Kidney (tissue), 14 donors: ENCODE data around the gene ZDHHC7. TPM values are rescaled to one million over a fixed set of nuclear protein-coding genes. Genes with fewer than 3 reads are reported as not detected.
A peak's percentile ranks its signal among the peaks of the same experiment; 100 is the strongest.

Source experiments
- DNase-seq, 5 donors: peaks; one replicate each; pipeline ENCODE4 v3.0.0-alpha.2; 2013 to 2020
- FAIRE-seq: peaks from 2 replicates; lab custom pipeline; 2012; peaks lifted over from hg19 to GRCh38; lab: Jason Lieb, UNC
- H3K27ac ChIP-seq, 2 donors: one replicate each; pipeline ENCODE4 v1.7.0; 2013; ENCODE audit warnings: low read depth in 2 of 2, low read length in 2 of 2, inconsistent platforms in 1 of 2
- H3K27me3 ChIP-seq: one replicate; pipeline ENCODE4 v1.7.1; 2013; ENCODE audit warnings: low read length, inconsistent platforms; ENCODE audit not compliant: control insufficient read depth, insufficient read depth
- H3K36me3 ChIP-seq, 3 donors: one replicate each; pipeline versions ENCODE4 v1.7.0 to v1.7.1; 2013; ENCODE audit warnings: low read length in 3 of 3, control low read depth in 1 of 3, inconsistent platforms in 1 of 3; ENCODE audit not compliant: insufficient read depth in 3 of 3, control insufficient read depth in 2 of 3
- H3K4me1 ChIP-seq, 3 donors: one replicate each; pipeline versions ENCODE4 v1.7.0 to v1.7.1; 2013; ENCODE audit warnings: low read length in 3 of 3, inconsistent platforms in 1 of 3, low read depth in 1 of 3; ENCODE audit not compliant: control insufficient read depth in 2 of 3, insufficient read depth in 2 of 3
- H3K4me3 ChIP-seq, 3 donors: one replicate each; pipeline versions ENCODE4 v1.7.0 to v1.8.1; 2013; ENCODE audit warnings: low read length in 3 of 3, control low read depth in 1 of 3, inconsistent platforms in 1 of 3
- H3K9ac ChIP-seq, 3 donors: one replicate each; pipeline versions ENCODE4 v1.7.0 to v1.7.1; 2013; ENCODE audit warnings: low read length in 3 of 3, control low read depth in 1 of 3, inconsistent platforms in 1 of 3
- H3K9me3 ChIP-seq, 3 donors: one replicate each; pipeline versions ENCODE4 v1.7.0 to v1.7.1; 2013; ENCODE audit warnings: low read length in 3 of 3, control low read depth in 1 of 3, inconsistent platforms in 1 of 3; ENCODE audit not compliant: control insufficient read depth in 2 of 3, insufficient read depth in 1 of 3
- intact Hi-C: fragments of 100-400 bp; cut with DNase I; formaldehyde crosslinking; loops from one replicate; pipeline ENCODE4 v1.11.1; 2022
- polyA plus RNA-seq: library from polyadenylated mRNA; stranded (reverse); fragments of 350-450 nt; fragmentation: Illumina TruSeq; extraction: RNeasy Lipid Tissue Mini Kit (QIAGEN cat#74804); gene quantifications from one replicate; pipeline ENCODE4 v1.2.3, GENCODE V29; 2014; ENCODE audit warnings: low read depth, low replicate concordance; ENCODE audit not compliant: insufficient read depth
- total RNA-seq: library from RNA; stranded (reverse); fragmentation: NEBNext Ultra II Directional; extraction: Animal tissue kit (Norgen Biotek cat#: 25700); gene quantifications from one replicate; pipeline ENCODE4 v1.2.1, GENCODE V29; 2021
- TF ChIP-seq, protein P1 (sequence below): IDR thresholded peaks from 3 replicates; pipeline ENCODE4 v1.5.1; 2012; ENCODE audit warnings: mild to moderate bottlenecking, moderate library complexity, borderline replicate concordance; ENCODE audit not compliant: insufficient read depth; ENCODE audit errors: extremely low read depth
- donor health status: control.
- donor health status: control.
- donor health status: control.
- donor health status: control.
- donor health status: control.
- donor health status: DM: yes; HTN: yes; CAD: no.
- donor health status: Normal renal cell carcinoma (clear cell type).

Gene ZDHHC7
- total and polyA plus RNA-seq, 2 donors from 2014 or later = 23.4 to 54.4 TPM

DNA sequence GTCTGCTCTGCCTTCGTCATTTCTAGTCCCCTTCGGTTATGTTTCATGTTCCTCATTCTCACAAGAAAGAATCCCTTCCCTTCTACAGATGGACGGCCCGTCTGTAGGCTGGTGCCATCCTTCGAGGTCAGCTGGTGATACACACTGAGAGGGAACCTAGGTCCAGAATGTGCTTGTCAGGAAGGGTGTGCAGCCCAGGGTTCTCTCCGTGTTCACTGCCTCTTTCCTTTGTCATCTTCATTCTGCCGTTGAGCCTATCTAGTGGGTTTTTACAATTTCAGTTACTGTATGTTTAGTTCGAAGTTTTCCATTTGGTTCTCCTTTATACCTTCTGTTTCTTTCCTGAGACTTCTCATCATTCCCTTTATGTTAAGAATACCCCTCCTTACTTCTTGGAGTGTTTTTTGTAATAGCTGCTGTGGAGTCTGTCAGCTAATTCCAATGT is 35.2 kb upstream of the ZDHHC7 start:
- H3K4me3 ChIP-seq = no peak overlapping the region
- H3K9ac ChIP-seq = no peak overlapping the region
- FAIRE-seq (no peak), DNase-seq (peak in 1 of 5 donors; percentile 50)
- no peaks in the 10 kb centered on the region for H3K27me3 ChIP-seq
- H3K9me3 ChIP-seq = no peaks in the 10 kb centered on the region
- intact Hi-C loops = no loop called here
- H3K4me1 ChIP-seq = peaks cover 0 to 2% (median 0%) of the 10 kb centered on the region in 3 donors
- no peak overlapping the region for H3K27ac ChIP-seq
- no peaks in the 10 kb centered on the region for H3K36me3 ChIP-seq
- TF ChIP-seq, protein P1, sequence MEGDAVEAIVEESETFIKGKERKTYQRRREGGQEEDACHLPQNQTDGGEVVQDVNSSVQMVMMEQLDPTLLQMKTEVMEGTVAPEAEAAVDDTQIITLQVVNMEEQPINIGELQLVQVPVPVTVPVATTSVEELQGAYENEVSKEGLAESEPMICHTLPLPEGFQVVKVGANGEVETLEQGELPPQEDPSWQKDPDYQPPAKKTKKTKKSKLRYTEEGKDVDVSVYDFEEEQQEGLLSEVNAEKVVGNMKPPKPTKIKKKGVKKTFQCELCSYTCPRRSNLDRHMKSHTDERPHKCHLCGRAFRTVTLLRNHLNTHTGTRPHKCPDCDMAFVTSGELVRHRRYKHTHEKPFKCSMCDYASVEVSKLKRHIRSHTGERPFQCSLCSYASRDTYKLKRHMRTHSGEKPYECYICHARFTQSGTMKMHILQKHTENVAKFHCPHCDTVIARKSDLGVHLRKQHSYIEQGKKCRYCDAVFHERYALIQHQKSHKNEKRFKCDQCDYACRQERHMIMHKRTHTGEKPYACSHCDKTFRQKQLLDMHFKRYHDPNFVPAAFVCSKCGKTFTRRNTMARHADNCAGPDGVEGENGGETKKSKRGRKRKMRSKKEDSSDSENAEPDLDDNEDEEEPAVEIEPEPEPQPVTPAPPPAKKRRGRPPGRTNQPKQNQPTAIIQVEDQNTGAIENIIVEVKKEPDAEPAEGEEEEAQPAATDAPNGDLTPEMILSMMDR = no peak

DNA sequence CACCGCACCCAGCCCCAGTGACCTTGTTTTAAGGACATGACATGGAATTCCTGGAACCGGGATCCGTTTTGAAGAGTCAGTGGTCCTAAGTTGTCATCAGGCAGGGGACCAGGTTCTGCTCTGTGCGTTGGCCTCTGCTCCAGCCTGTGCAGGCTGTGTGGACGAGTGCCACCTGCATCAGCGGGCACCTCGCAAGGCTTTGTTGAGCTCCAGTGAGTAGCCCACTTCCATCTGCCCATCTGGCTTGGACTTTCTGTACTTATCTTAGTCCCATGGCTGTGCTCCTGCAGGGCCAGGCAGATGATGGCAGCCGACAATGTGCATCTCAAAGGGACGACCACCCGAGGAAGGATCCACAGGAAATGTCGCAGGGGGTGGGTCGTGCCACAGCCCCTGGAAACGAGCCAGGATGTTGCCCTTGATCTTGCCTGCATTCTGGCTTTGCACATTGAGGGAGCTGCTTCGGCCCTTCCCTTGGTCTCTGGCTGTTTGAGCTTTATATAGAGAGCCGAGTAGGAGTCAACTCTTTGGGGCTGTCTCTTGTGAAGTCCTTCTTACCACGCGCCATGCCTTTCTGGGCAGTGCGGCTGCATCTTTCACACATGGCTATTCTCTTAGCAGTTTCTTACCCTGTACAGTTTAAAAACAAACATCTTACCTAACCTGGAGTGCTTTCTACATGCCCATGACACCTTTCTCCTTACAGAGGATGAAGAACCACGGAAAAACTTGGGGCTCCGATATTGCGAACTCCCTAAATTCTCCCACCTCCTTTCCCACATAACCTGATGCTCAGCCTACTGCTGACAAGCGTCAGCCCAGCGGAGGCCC is 34.5 kb upstream of the ZDHHC7 start:
- TF ChIP-seq, protein P1 = no peak
- Histone ChIP-seq H3K4me3 (no peak overlapping the region), H3K9ac (no peak overlapping the region), H3K27ac (no peak overlapping the region), H3K27me3 (no peaks in the 10 kb centered on the region), H3K36me3 (no peaks in the 10 kb centered on the region), H3K4me1 (peaks cover 0 to 2% (median 0%) of the 10 kb centered on the region in 3 donors), H3K9me3 (no peaks in the 10 kb centered on the region)
- no peak for FAIRE-seq
- intact Hi-C loops = no loop called here
- peak in 1 of 5 donors; percentile 29 for DNase-seq

DNA sequence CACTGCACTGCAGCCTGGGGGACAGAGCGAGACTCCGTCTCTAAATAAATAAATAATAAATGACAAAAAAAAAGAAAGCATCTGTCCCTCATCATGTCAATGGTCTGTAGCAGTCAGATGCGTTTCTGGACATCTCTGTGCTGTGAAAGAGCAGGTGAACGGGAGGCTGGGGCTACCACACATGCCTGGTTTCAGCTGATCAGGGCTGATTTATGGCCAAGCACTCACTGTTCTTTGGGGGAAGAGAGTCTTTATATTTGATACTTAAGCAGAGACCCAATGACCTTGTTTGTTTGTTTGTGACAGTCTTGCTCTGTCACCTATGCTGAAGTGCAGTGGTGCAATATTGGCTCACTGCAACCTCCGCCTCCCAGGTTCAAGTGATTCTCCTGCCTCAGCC is 33.7 kb upstream of the ZDHHC7 start:
- DNase-seq = no peak
- Histone ChIP-seq H3K4me1 (no peaks in the 10 kb centered on the region), H3K9me3 (no peaks in the 10 kb centered on the region), H3K27ac (no peak overlapping the region), H3K4me3 (no peak overlapping the region), H3K36me3 (no peaks in the 10 kb centered on the region), H3K9ac (no peak overlapping the region), H3K27me3 (no peaks in the 10 kb centered on the region)
- intact Hi-C loops = no loop called here
- no peak for FAIRE-seq
- TF ChIP-seq, protein P1 = no peak
